ENCODE measurements around the gene KLKB1. TPM values are rescaled to one million over a fixed set of nuclear protein-coding genes. Genes with fewer than 3 reads are reported as not detected.

The KLKB1 gene
- total RNA-seq (1.5 TPM), polyA plus RNA-seq (0.44 TPM)

- no peak for DNase-seq (ENCODE audit: extremely low spot score)
- no peaks in the 10 kb centered on the region for H3K36me3 ChIP-seq (ENCODE audit: insufficient read depth)
- H3K4me3 ChIP-seq (ENCODE audit: low read depth, low read length) = no peak within 1 kb of the TSS
- no peaks in the 10 kb centered on the region for H3K4me1 ChIP-seq (ENCODE audit: insufficient read depth)
- H3K27ac ChIP-seq (ENCODE audit: low read depth) = no peak within 1 kb of the TSS
- WGBS = 74% methylated on average over 5 of the region's 5 CpGs
Measured at GRCh38 chr4:186227221-186227620, at the start of gene KLKB1. KLKB1 (plus strand) TSS chr4:186227507; CDS start chr4:186228196, 689 bp downstream.

GRCh38 chr4:186188107-186188506 lies 39.2 kb upstream of the KLKB1 start:
- Histone ChIP-seq H3K36me3 (ENCODE audit: insufficient read depth) (no peaks in the 10 kb centered on the region), H3K4me1 (ENCODE audit: insufficient read depth) (no peaks in the 10 kb centered on the region), H3K27ac (ENCODE audit: low read depth) (no peak overlapping the region), H3K4me3 (ENCODE audit: low read depth, low read length) (no peak overlapping the region)
- no peak for DNase-seq (ENCODE audit: extremely low spot score)
- WGBS = 97% methylated on average over 3 of the region's 3 CpGs

GRCh38 chr4:186189656-186190055 lies 37.7 kb upstream of the KLKB1 start:
- Histone ChIP-seq H3K27ac (ENCODE audit: low read depth) (no peak overlapping the region), H3K36me3 (ENCODE audit: insufficient read depth) (no peaks in the 10 kb centered on the region), H3K4me3 (ENCODE audit: low read depth, low read length) (no peak overlapping the region), H3K4me1 (ENCODE audit: insufficient read depth) (no peaks in the 10 kb centered on the region)
- WGBS = 57% methylated on average over 4 of the region's 4 CpGs
- no peak for DNase-seq (ENCODE audit: extremely low spot score)

GRCh38 chr4:186190581-186191199 lies 36.6 kb upstream of the KLKB1 start:
- H3K36me3 ChIP-seq (ENCODE audit: insufficient read depth) = no peaks in the 10 kb centered on the region
- peak overlapping the region; percentile 99 for H3K27ac ChIP-seq (ENCODE audit: low read depth)
- DNase-seq (ENCODE audit: extremely low spot score) = peak; percentile 17
- under 1% methylated on average over 34 of the region's 34 CpGs for WGBS
- peak overlapping the region; percentile 93 for H3K4me3 ChIP-seq (ENCODE audit: low read depth, low read length)
- no peaks in the 10 kb centered on the region for H3K4me1 ChIP-seq (ENCODE audit: insufficient read depth)

GRCh38 chr4:186191200-186192065 lies 35.9 kb upstream of the KLKB1 start, which contains the start of gene CYP4V2:
CYP4V2 (plus strand) TSS chr4:186191567; CDS start chr4:186191824, 257 bp downstream.
- no peaks in the 10 kb centered on the region for H3K36me3 ChIP-seq (ENCODE audit: insufficient read depth)
- peak; percentile 39 for DNase-seq (ENCODE audit: extremely low spot score)
- H3K4me3 ChIP-seq (ENCODE audit: low read depth, low read length) = peak within 1 kb of the TSS; percentile 93
- H3K4me1 ChIP-seq (ENCODE audit: insufficient read depth) = no peaks in the 10 kb centered on the region
- peak within 1 kb of the TSS; percentile 99 for H3K27ac ChIP-seq (ENCODE audit: low read depth)
- WGBS = under 1% methylated on average over 107 of the region's 107 CpGs

- no peak for DNase-seq (ENCODE audit: extremely low spot score)
- Histone ChIP-seq H3K36me3 (ENCODE audit: insufficient read depth) (no peaks in the 10 kb centered on the region), H3K27ac (ENCODE audit: low read depth) (peak overlapping the region; percentile 99), H3K4me1 (ENCODE audit: insufficient read depth) (no peaks in the 10 kb centered on the region), H3K4me3 (ENCODE audit: low read depth, low read length) (peak overlapping the region; percentile 93)
- under 1% methylated on average over 22 of the region's 22 CpGs for WGBS
Measured at GRCh38 chr4:186192066-186192612, 35.2 kb upstream of the KLKB1 start.

GRCh38 chr4:186193851-186194250 lies 33.5 kb upstream of the KLKB1 start:
- no peak overlapping the region for H3K27ac ChIP-seq (ENCODE audit: low read depth)
- DNase-seq (ENCODE audit: extremely low spot score) = no peak
- H3K36me3 ChIP-seq (ENCODE audit: insufficient read depth) = no peaks in the 10 kb centered on the region
- WGBS = 95% methylated on average over 5 of the region's 5 CpGs
- H3K4me1 ChIP-seq (ENCODE audit: insufficient read depth) = no peaks in the 10 kb centered on the region
- no peak overlapping the region for H3K4me3 ChIP-seq (ENCODE audit: low read depth, low read length)

- Histone ChIP-seq H3K4me3 (ENCODE audit: low read depth, low read length) (no peak overlapping the region), H3K4me1 (ENCODE audit: insufficient read depth) (no peaks in the 10 kb centered on the region), H3K27ac (ENCODE audit: low read depth) (no peak overlapping the region), H3K36me3 (ENCODE audit: insufficient read depth) (no peaks in the 10 kb centered on the region)
- WGBS = 96% methylated on average over 6 of the region's 6 CpGs
- DNase-seq (ENCODE audit: extremely low spot score) = no peak
Measured at GRCh38 chr4:186196063-186196462, 31.2 kb upstream of the KLKB1 start.

- 76% methylated on average over 6 of the region's 6 CpGs for WGBS
- DNase-seq (ENCODE audit: extremely low spot score) = no peak
- H3K36me3 ChIP-seq (ENCODE audit: insufficient read depth) = no peaks in the 10 kb centered on the region
- no peak overlapping the region for H3K4me3 ChIP-seq (ENCODE audit: low read depth, low read length)
- H3K27ac ChIP-seq (ENCODE audit: low read depth) = no peak overlapping the region
- H3K4me1 ChIP-seq (ENCODE audit: insufficient read depth) = no peaks in the 10 kb centered on the region
Measured at GRCh38 chr4:186200516-186200915, 26.8 kb upstream of the KLKB1 start.

GRCh38 chr4:186201010-186201409 lies 26.3 kb upstream of the KLKB1 start:
- Histone ChIP-seq H3K36me3 (ENCODE audit: insufficient read depth) (no peaks in the 10 kb centered on the region), H3K4me1 (ENCODE audit: insufficient read depth) (no peaks in the 10 kb centered on the region), H3K4me3 (ENCODE audit: low read depth, low read length) (no peak overlapping the region), H3K27ac (ENCODE audit: low read depth) (no peak overlapping the region)
- 86% methylated on average over 7 of the region's 7 CpGs for WGBS
- DNase-seq (ENCODE audit: extremely low spot score) = no peak

- no peak overlapping the region for H3K4me3 ChIP-seq (ENCODE audit: low read depth, low read length)
- no peaks in the 10 kb centered on the region for H3K4me1 ChIP-seq (ENCODE audit: insufficient read depth)
- no peak overlapping the region for H3K27ac ChIP-seq (ENCODE audit: low read depth)
- 47% methylated on average over 9 of the region's 9 CpGs for WGBS
- no peak for DNase-seq (ENCODE audit: extremely low spot score)
- H3K36me3 ChIP-seq (ENCODE audit: insufficient read depth) = no peaks in the 10 kb centered on the region
Measured at GRCh38 chr4:186201535-186202230, 25.6 kb upstream of the KLKB1 start.

GRCh38 chr4:186202490-186203140 lies 24.7 kb upstream of the KLKB1 start:
- H3K4me3 ChIP-seq (ENCODE audit: low read depth, low read length) = no peak overlapping the region
- whole genome bisulfite sequencing = 86% methylated on average over 8 of the region's 8 CpGs
- H3K4me1 ChIP-seq (ENCODE audit: insufficient read depth) = no peaks in the 10 kb centered on the region
- no peak for DNase-seq (ENCODE audit: extremely low spot score)
- no peaks in the 10 kb centered on the region for H3K36me3 ChIP-seq (ENCODE audit: insufficient read depth)
- H3K27ac ChIP-seq (ENCODE audit: low read depth) = no peak overlapping the region

GRCh38 chr4:186203406-186203805 lies 23.9 kb upstream of the KLKB1 start:
- H3K4me3 ChIP-seq (ENCODE audit: low read depth, low read length) = no peak overlapping the region
- H3K36me3 ChIP-seq (ENCODE audit: insufficient read depth) = no peaks in the 10 kb centered on the region
- H3K4me1 ChIP-seq (ENCODE audit: insufficient read depth) = no peaks in the 10 kb centered on the region
- 19% methylated on average over 12 of the region's 12 CpGs for WGBS
- peak; percentile 33 for DNase-seq (ENCODE audit: extremely low spot score)
- no peak overlapping the region for H3K27ac ChIP-seq (ENCODE audit: low read depth)

Measured in urinary bladder (tissue), 4 donors.